GM12801 (cell line): ENCODE measurements around the gene SMIM21.

ENCODE experiments used
- TF ChIP-seq, protein P1 (sequence below): IDR thresholded peaks from one replicate; pipeline ENCODE4 v1.5.1; 2011; ENCODE audit warnings: control low read depth; ENCODE audit not compliant: insufficient read length; ENCODE audit errors: extremely low read depth

The SMIM21 gene

DNA sequence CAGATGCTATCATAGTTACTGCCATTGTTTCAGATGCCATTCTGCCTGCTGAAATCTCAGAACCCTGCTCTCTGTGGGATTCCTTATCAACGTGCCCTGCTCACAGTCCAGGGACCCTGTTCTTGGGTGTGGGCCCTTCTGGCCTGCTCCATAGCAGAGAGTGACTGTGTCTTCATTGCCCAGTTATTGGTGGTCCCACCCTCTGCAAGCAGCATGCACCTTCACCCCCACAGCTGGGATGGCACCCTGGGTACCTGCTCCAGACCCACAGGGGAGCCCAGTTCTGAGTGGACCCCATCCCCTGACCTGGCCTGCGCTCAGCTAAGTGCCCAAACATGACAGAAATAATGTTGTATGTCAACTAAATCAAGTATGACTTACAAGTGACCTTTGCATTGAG lies 36.6 kb downstream of the SMIM21 start:
- TF ChIP-seq, protein P1, sequence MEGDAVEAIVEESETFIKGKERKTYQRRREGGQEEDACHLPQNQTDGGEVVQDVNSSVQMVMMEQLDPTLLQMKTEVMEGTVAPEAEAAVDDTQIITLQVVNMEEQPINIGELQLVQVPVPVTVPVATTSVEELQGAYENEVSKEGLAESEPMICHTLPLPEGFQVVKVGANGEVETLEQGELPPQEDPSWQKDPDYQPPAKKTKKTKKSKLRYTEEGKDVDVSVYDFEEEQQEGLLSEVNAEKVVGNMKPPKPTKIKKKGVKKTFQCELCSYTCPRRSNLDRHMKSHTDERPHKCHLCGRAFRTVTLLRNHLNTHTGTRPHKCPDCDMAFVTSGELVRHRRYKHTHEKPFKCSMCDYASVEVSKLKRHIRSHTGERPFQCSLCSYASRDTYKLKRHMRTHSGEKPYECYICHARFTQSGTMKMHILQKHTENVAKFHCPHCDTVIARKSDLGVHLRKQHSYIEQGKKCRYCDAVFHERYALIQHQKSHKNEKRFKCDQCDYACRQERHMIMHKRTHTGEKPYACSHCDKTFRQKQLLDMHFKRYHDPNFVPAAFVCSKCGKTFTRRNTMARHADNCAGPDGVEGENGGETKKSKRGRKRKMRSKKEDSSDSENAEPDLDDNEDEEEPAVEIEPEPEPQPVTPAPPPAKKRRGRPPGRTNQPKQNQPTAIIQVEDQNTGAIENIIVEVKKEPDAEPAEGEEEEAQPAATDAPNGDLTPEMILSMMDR = no peak

DNA sequence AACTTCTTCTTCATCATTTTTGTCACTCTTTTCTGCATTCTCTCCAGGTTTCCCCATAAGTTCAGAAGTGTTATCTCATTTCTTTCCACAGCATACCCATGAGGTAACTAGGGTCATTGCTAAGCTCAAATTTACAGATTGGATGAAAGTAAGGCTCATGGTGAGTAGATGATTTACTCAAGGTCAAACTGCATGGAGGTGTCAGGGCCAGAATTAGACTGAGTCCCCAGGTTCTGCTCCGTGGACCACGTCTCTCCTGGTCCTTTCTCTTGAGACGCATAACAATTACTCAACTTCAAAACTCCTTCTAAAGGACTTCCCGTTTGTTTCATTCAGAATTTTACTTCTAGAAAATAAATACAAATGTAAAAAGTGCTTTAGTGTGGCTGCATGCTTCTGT lies 43.4 kb downstream of the SMIM21 start:
- TF ChIP-seq, protein P1 = no peak

DNA sequence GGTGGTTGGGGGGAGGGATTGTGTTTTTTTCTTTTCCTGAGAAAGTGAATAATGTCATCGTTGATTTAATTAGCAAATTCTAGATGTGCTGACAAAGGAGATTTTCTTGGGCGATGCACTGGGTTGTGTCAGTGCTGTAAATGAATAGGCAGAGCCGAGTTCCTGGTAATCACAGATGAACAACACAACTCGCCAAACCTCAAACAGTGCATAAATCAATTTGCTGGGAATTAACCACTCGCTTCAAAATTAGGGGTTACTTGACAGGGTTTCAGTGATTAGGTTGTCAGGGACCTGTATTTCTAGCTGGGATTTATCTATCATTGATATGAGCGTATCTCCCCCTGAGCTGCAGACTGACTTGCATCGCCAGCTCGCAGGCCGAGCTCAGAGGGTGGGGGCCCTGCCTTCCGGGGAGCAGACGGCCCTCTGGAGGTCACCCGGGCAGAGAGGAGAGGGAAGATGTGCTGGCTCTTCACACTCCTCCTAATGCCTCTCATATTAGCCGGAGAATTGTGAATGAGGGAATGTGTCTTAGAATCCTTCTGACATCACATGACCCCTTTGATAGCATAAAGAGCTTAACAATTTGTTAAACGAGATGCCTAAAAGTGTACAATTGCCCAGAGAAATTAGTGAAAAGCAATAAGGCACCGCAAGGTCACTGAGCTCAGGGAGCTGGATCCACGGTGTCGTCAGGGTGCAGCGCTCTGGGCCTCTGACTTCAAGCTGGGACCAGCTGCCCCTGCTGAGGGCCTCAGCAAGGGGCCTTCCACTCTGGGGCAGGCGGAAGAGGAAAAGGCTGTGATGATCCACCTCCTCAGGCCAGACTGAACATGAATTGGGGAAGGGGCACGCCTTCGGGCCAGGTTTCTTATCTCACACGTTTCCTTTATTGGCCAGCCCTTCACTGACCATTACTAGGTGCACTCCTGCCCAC lies 48.9 kb downstream of the SMIM21 start:
- TF ChIP-seq, protein P1 = no peak

DNA sequence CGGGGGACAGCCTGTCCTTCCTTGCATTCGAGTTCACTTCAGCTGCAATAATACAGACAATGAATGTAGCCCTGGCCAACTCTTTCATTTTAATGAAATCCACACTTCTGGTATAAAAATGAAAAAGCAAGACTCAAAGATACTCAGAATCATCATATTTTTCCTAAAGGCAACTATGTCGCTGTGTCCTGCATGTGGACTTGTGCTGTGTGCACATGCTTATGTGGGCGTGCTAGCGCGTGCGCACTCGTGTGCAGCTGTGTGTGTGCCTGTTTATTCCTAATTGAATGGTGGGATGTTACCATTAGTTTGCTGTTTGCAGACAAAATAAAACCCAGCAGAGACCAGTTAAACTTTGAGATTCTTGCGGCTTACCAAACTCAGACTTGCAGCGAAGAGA lies 49.6 kb downstream of the SMIM21 start:
- TF ChIP-seq, protein P1 = no peak

DNA sequence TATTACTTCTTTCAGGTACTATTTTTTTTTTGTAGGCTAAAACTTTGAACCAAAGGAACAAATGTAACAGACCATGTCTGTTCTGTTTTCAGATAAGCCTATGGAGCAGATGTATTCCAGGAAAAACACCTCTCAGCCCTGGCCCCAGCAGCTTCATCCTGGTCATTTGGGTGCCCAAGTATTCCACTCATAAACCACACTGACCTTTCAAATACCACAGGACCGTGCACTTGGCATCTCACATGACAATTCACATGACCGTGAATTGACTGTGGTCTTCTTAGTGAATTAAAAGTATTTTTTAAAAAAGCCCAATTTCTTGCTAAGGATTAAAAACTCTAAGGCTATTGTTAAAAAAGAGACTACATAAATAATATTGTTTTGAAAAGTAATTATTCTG lies 50.2 kb downstream of the SMIM21 start:
- TF ChIP-seq, protein P1 = no peak

DNA sequence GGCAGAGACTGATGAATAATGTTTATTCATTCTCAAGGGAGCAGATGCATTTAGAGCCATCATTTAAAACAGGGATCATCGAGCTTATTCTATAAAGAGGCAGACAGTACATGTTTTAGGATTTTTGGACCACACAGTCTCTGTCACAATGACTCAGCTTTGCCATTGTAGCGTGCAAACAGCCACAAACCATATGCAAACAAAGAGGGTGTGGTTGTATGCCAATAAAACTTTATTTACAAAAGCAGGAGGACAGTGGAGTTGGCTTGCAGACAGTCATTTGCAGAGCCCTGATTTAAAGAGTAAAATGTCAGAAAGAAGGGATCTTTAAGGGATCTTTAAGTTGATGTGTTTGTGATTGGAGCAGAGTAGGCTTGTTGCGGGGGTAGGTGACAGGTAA lies 51.5 kb downstream of the SMIM21 start:
- TF ChIP-seq, protein P1 = no peak

DNA sequence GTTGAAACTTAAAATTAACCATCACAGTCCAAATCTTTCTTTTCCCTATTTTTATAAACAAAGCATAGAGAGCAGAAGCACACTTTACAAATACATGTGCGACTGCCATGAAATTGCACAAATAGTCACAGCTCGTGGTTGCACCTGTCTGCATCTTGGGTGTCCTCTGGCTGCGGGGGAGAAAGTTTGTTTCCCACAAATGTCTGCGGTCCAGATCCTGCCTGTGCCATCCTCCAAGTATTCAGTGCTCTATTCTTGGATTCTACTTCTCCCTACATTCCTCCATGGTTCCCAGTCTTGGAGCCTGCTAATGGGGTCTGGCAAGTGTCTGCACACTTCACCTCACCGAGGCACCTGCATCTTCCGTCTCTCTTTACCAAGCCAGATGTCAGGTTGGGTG lies 52.2 kb downstream of the SMIM21 start:
- TF ChIP-seq, protein P1 = no peak
